OCI-LY1 (cell line): ENCODE data around the gene TRIM37.

ENCODE experiments used
- EZH2 ChIP-seq: fragments of 200-600 bp; sonication (generic), shearing (Covaris generic); IDR thresholded peaks from 2 replicates; pipeline ENCODE4 v1.8.0; 2017; ENCODE audit warnings: borderline replicate concordance, mixed run types, mild to moderate bottlenecking, antibody characterized with exemption, low read length, moderate library complexity, mixed read lengths
- TF ChIP-seq, protein P1 (sequence below): fragments of 200-600 bp; sonication (generic), shearing (Covaris generic); IDR thresholded peaks from 2 replicates; pipeline ENCODE4 v1.5.1; 2017; ENCODE audit warnings: mild to moderate bottlenecking, antibody characterized with exemption, low read length, moderate library complexity, mixed read lengths

DNA sequence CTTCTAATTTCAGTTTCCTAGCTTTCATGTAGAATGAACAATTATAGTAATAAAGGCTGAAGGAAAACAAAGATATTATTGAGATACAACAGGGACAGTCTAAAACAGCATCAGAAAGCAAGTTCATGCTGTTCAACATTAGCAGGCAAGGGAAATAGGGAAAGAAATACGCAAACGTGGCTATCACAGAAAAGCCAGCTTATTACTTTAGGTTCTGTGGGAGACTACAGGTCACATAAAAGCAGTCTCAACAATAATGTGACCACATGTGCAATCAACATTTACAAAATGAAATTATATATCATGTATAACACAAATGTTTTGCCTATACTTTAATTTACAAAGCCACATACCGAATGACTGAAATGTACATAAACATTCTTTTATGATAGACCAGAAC is 4.9 kb upstream of the TRIM37 start:
- TF ChIP-seq, protein P1, sequence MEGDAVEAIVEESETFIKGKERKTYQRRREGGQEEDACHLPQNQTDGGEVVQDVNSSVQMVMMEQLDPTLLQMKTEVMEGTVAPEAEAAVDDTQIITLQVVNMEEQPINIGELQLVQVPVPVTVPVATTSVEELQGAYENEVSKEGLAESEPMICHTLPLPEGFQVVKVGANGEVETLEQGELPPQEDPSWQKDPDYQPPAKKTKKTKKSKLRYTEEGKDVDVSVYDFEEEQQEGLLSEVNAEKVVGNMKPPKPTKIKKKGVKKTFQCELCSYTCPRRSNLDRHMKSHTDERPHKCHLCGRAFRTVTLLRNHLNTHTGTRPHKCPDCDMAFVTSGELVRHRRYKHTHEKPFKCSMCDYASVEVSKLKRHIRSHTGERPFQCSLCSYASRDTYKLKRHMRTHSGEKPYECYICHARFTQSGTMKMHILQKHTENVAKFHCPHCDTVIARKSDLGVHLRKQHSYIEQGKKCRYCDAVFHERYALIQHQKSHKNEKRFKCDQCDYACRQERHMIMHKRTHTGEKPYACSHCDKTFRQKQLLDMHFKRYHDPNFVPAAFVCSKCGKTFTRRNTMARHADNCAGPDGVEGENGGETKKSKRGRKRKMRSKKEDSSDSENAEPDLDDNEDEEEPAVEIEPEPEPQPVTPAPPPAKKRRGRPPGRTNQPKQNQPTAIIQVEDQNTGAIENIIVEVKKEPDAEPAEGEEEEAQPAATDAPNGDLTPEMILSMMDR: no peak
- TF ChIP-seq EZH2: no peak
